ENCODE measurements around the gene ZNF853.
"Not testable (repeated sequence)": the region's sequence is repeated elsewhere in the genome, so short reads cannot be mapped to it uniquely, and the experiment has no call there.

ZNF853 gene

GRCh38 chr7:6652446-6653011 lies 37.1 kb downstream of the ZNF853 start:
- DNase-seq (ENCODE audit: low read depth in 3 of 3), result no peak

GRCh38 chr7:6653071-6654003 lies 37.9 kb downstream of the ZNF853 start:
- no peak for DNase-seq (ENCODE audit: low read depth in 3 of 3)

- no peak for DNase-seq (ENCODE audit: low read depth in 3 of 3)
Observed at GRCh38 chr7:6654113-6654841, 38.9 kb downstream of the ZNF853 start.

- no peak for DNase-seq (ENCODE audit: low read depth in 3 of 3)
Observed at GRCh38 chr7:6654842-6655610, 39.6 kb downstream of the ZNF853 start.

GRCh38 chr7:6655636-6656385 lies 40.4 kb downstream of the ZNF853 start:
- no peak for DNase-seq (ENCODE audit: low read depth in 3 of 3)

GRCh38 chr7:6656413-6656812 lies 41.0 kb downstream of the ZNF853 start:
- DNase-seq (ENCODE audit: low read depth in 3 of 3), result no peak

- DNase-seq (ENCODE audit: low read depth in 3 of 3), result no peak
Observed at GRCh38 chr7:6658618-6659345, 43.4 kb downstream of the ZNF853 start.

- DNase-seq (ENCODE audit: low read depth in 3 of 3), result not testable (repeated sequence)
Observed at GRCh38 chr7:6670851-6671250, 55.4 kb downstream of the ZNF853 start.

Data from stimulated activated CD4-positive, alpha-beta T cell treated with anti-CD3 and anti-CD28 coated beads, TNF-alpha, amount 100 ng/mL, for 4 hours (primary cell).